ENCODE data around the gene RAD51B.

Gene RAD51B

GRCh38 chr14:68708343-68708742 is 888.8 kb downstream of the RAD51B start:
- no peak for DNase-seq

GRCh38 chr14:68709007-68709406 is 889.4 kb downstream of the RAD51B start:
- DNase-seq, result no peak

GRCh38 chr14:68710776-68711175 is 891.2 kb downstream of the RAD51B start:
- no peak for DNase-seq

GRCh38 chr14:68711561-68712309 is 892.2 kb downstream of the RAD51B start:
- DNase-seq, result peak; percentile 41

GRCh38 chr14:68712703-68713370 is 893.3 kb downstream of the RAD51B start:
- no peak for DNase-seq

- no peak for DNase-seq
Observed at GRCh38 chr14:68713782-68714181, 894.2 kb downstream of the RAD51B start.

GRCh38 chr14:68714991-68715924 is 895.7 kb downstream of the RAD51B start:
- DNase-seq, result peak; percentile 21

GRCh38 chr14:68716698-68717097 is 897.1 kb downstream of the RAD51B start:
- no peak for DNase-seq

- DNase-seq, result peak; percentile 15
Observed at GRCh38 chr14:68718023-68718990, 898.7 kb downstream of the RAD51B start.

GRCh38 chr14:68719634-68720384 is 900.2 kb downstream of the RAD51B start:
- peak; percentile 64 for DNase-seq

GRCh38 chr14:68722186-68722585 is 902.6 kb downstream of the RAD51B start:
- DNase-seq, result no peak

GRCh38 chr14:68722968-68723566 is 903.5 kb downstream of the RAD51B start:
- DNase-seq, result no peak

- no peak for DNase-seq
Observed at GRCh38 chr14:68723808-68724268, 904.3 kb downstream of the RAD51B start.

- DNase-seq, result no peak
Observed at GRCh38 chr14:68724914-68725313, 905.3 kb downstream of the RAD51B start.

GRCh38 chr14:68726093-68726695 is 906.6 kb downstream of the RAD51B start:
- DNase-seq, result no peak

GRCh38 chr14:68727315-68728047 is 907.9 kb downstream of the RAD51B start:
- DNase-seq, result no peak

GRCh38 chr14:68728342-68729106 is 908.9 kb downstream of the RAD51B start:
- DNase-seq, result no peak

- no peak for DNase-seq
Observed at GRCh38 chr14:68729556-68729955, 910.0 kb downstream of the RAD51B start.

- no peak for DNase-seq
Observed at GRCh38 chr14:68730348-68730747, 910.8 kb downstream of the RAD51B start.

All from CD4-positive, alpha-beta T cell treated with Interleukin-17A for 1 hour (primary cell).